Stimulated activated CD4-positive, alpha-beta T cell treated with anti-CD3 and anti-CD28 coated beads, Interleukin-1b, Interleukin-23, amount 100 ng/mL, for 48 hours (primary cell): Measurements from ENCODE around the gene SNX6.
"Not testable (repeated sequence)": the region's sequence is repeated elsewhere in the genome, so short reads cannot be mapped to it uniquely, and the experiment has no call there.

Experiments
- DNase-seq: peaks from one replicate; pipeline ENCODE4 v3.0.0-alpha.2; 2020

The SNX6 gene

DNA sequence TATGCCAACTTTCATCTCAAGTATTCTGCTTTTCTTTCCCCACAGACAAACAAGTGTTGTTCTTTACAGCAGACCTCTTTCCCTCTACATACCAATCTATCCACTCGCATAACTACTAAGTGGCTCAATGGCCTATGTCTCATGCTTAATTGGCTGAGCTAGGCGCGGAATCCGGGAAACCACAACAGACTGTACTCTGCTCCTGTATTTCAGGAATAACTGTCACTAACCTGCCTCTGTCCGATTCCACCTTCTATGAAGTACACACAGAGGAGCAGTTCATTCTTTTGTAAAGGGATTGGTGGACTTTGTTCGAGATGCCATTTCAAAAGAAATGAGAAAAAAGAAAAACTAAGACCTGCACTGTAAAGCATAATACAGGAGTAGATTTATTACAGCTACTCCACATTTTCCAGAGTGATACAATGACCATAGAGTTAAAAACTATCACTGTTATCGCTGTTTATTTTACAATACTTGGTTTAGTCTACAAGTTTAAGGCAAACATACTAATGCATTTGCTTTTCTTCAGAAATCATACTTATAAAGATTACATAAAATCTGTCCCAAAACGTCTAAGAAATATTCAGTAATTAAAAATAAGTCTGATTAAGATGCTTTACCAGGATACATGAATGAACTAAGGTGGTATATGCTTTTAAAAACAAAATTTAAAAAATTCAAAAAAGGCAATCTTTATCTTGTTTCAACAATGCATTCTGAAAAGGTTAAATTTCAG, 67.7 kb downstream of the SNX6 start:
- not testable (repeated sequence) for DNase-seq

DNA sequence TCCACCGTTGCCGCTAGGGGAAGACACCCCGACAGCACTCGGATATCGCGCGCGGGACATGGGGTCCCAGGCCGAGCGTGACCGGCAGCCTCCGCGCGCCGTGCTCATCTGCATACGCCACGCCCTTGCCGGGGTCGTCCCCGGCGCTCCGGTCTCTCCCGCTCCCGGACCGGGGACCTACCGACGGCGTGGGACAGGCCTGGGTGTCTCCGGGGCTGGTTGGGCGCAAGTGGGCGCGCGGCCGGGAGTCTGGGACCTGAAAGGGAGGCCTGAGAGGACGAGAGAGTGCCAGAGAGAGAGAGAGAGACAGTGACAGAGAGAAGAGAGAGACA, 73.5 kb downstream of the SNX6 start:
- DNase-seq, result not testable (repeated sequence)

DNA sequence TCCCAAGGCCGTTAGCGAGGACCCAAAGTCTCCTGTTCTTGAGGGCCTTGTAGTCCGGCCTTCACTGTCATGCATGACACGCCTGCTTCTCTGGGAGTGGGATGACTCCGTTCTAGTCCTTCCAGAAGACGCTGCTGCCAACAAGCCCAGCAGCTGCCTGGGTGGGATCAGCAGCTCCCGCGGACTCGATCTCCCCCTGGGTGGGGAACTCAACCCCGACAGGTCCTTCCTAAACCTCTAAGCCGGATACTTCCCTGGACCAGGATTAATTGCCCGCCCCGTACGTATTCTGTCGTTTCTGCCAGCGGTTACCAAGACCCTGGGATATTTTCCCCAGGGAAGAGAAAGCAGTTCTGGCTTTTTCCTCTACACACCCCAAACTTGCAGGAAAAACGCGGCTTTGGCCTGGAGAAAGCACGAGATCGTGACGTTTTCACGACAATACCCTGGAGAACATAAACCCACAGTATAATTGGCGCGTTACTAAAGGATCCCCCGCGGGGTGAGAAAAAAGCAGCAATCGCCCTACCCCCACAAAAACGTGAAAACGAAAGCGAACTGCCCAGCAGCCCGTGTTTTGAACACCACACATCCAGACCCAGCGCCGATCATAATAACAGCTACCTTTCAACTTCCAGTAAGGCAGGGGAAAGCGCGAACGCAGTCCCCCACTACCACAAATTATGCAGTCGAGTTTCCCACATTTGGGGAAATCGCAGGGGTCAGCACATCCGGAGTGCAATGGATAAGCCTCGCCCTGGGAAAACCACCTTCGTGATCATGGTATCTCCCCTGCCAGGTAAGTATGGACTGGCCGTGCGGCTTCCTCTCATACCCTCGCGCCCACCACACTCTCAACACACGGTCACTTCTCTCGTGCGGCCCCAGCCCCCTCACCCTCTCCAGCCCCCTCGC, 74.1 kb downstream of the SNX6 start:
- DNase-seq, result not testable (repeated sequence)

DNA sequence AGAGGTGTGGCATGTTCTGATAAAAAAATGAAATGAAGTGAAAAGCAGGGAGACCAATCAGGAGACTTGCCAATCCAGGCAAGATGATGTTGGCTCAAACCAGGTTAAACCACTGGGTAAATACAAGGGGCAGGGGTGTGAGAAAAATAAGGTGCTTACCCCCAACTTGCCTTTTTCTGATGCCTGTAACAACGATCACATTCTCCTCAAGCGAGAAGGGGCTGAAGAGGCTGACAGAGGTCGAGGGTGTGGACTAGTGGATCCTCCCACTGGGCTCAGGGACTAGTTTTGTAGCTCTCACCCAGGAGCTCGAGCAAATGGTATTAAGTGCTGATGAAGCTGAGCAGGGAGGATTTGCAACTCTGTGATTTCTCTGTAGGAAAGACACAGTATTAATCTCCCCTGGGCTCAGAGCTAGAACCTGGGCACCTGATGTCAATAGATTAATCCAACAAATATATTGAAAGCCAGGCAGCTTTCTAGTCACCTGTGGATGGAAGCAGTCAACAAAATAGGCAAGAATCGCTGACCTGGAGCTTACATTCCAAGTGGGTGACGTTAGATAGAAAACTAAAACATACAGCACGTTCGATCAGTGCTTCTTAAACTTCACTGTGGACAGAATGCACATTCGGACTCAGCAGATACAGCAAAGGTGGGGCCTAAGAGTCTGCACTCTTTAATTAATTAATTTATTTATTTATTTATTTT, 75.3 kb downstream of the SNX6 start:
- no peak for DNase-seq

DNA sequence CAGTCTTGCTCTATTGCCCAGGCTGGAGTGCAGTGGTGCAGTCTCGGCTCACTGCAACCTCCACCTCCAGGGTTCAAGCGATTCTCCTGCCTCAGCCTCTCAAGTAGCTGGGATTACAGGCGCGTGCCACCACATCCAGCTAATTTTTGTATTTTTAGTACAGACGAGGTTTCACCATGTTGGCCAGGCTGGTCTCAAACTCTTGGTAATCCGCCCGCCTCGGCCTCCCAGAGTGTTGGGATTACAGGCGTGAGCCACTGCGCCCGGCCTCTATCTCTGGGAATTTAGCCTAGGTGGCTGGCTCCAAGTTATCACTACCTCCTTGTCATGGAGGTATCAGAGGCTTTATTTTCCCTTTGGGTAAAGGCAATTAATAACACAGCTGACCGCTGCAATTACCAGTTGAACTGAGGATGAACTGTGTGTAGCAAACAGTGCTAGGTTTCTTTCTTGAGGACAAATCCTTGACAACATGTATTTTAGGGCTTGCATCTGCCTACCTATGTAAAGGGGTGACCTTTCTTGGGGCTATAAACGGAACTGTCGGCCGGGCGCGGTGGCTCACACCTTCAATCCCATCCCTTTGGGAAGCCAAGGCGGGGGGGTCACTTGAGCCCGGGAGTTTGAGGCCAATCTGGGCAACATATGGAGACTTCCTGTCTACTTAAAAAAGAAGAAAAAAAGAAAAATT, 80.5 kb downstream of the SNX6 start:
- DNase-seq, result not testable (repeated sequence)

DNA sequence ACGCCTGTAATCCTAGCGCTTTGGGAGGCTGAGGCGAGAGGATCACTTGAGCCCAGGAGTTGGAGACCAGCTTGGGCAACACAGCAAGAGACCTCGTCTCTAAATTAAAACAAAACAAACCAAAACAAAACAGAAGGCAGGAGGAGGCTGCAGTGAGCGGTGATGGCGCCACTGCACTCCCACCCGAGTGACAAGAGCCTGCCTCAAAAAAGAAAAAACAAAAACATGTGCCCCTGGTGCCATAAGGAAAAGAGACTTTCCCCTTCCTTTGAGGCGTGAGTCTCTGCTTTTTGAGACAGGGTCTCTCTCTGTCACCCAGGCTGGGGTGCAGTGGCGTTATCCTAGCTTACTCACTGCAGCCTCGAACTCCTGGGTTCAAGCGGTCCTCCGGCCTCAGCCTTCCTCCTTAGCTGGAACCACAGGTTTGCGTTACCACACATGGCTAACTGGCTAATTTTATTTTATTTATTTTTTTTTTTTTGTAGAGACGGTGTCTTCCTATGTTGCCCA, 81.4 kb downstream of the SNX6 start:
- no peak for DNase-seq

DNA sequence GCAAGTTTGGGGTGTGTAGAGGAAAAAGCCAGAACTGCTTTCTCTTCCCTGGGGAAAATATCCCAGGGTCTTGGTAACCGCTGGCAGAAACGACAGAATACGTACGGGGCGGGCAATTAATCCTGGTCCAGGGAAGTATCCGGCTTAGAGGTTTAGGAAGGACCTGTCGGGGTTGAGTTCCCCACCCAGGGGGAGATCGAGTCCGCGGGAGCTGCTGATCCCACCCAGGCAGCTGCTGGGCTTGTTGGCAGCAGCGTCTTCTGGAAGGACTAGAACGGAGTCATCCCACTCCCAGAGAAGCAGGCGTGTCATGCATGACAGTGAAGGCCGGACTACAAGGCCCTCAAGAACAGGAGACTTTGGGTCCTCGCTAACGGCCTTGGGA, 82.8 kb downstream of the SNX6 start:
- DNase-seq, result not testable (repeated sequence)

DNA sequence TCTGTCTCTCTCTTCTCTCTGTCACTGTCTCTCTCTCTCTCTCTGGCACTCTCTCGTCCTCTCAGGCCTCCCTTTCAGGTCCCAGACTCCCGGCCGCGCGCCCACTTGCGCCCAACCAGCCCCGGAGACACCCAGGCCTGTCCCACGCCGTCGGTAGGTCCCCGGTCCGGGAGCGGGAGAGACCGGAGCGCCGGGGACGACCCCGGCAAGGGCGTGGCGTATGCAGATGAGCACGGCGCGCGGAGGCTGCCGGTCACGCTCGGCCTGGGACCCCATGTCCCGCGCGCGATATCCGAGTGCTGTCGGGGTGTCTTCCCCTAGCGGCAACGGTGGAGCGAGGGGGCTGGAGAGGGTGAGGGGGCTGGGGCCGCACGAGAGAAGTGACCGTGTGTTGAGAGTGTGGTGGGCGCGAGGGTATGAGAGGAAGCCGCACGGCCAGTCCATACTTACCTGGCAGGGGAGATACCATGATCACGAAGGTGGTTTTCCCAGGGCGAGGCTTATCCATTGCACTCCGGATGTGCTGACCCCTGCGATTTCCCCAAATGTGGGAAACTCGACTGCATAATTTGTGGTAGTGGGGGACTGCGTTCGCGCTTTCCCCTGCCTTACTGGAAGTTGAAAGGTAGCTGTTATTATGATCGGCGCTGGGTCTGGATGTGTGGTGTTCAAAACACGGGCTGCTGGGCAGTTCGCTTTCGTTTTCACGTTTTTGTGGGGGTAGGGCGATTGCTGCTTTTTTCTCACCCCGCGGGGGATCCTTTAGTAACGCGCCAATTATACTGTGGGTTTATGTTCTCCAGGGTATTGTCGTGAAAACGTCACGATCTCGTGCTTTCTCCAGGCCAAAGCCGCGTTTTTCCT, 83.4 kb downstream of the SNX6 start:
- not testable (repeated sequence) for DNase-seq

DNA sequence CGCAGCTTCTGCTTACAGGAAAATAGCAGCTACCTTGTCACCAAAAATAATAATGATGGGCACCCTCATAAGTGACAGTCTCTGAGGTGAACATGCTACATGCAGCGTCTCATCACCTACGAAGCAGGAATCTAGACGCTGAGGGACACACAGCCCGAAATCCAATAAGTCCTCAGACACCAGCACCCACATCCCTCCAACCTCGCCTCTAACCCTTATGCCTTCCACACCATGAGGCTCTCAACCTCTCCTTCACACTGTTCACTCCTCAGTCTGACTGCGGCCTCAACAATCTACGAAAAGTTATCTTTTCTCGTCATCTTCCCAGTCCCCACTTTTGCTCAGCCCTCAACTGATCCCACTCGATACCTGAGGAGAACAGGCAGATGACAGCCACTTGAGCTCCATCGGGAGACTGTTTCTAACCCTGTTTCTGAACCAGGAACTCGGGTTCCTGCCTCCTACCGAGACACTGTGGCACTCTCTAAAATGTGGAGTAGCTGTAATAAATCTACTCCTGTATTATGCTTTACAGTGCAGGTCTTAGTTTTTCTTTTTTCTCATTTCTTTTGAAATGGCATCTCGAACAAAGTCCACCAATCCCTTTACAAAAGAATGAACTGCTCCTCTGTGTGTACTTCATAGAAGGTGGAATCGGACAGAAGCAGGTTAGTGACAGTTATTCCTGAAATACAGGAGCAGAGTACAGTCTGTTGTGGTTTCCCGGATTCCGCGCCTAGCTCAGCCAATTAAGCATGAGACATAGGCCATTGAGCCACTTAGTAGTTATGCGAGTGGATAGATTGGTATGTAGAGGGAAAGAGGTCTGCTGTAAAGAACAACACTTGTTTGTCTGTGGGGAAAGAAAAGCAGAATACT, 89.5 kb downstream of the SNX6 start:
- DNase-seq, result not testable (repeated sequence)

DNA sequence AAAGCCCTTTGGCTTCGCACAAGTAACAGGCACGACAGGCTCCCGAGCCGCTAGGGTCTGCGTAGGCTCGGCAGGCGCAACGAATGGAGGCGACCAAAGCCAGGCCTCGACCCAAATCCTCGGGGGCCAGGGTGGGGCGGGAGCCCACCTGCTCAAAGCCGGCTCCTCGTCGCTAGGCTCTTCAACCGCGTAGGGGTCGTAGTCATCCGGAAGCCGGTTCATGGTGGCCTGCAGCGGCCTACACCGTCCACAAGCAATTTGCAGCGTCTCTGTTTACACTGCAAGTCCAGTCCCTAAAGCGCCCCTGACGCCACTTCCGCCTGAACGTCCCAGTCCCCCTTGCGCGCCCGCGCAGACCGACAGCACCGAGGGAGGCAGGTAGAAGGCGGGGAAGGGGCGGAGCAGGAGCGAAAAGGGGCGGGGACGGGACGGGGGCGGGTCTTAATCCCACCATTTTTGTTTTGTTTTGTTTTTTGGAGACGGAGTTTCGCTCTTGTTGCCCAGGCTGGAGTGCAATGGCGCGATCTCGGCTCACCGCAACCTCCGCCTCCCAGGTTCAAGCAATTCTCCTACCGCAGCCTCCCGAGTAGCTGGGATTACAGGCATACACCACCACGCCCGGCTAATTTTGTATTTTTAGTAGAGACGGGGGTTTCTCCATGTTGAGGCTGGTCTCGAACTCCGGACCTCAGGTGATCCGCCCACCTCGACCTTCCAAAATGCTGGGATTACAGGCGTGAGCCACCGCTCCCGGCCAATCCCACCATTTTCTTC, 90.4 kb downstream of the SNX6 start, which contains the start of gene EAPP:
EAPP (minus strand) TSS at position 295 of the 774 bp plus-strand sequence; CDS start at position 222, 73 bp downstream.
- peak; percentile 97 for DNase-seq

DNA sequence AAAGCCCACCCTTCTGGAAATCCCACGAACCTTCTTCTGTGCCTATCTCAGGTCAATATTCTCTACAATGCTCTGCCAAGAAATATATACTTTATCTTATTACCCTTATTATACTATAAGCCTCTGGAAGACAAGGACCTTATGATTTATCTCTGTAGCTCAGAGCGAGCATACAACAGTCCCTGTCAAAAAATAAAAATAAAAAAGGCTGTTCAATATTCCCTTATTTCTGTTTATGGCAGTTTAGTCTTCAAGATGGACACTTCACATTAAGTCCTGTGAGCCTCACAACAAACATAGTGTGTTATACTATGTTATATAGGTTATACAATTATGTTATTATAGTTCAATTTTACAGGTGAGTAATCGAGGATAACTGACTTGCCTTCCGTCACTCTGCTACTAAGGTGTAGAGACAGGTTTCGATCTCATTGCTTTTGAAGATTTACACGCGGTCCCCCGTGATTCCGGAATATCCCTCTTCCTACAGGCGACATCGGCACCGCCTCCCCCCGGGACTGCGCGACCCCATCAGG, 91.0 kb downstream of the SNX6 start:
- no peak for DNase-seq

DNA sequence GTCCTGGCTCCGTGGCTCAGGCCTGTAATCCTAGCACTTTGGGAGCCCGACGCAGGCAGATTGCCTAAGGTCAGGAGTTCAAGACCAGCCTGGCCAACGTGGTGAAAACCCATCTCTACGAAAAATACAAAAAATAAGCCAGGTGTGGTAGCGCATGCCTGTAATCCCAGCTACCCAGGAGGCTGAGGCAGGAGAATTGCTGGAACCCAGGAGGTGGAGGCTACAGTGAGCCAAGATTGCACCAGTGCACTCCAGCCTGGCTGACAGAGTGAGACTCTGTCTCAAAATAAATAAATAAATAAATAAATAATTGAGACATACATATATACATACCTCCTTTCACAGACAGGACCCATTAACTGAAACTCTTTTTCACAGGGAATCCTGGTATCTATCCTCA, 91.9 kb downstream of the SNX6 start:
- not testable (repeated sequence) for DNase-seq

DNA sequence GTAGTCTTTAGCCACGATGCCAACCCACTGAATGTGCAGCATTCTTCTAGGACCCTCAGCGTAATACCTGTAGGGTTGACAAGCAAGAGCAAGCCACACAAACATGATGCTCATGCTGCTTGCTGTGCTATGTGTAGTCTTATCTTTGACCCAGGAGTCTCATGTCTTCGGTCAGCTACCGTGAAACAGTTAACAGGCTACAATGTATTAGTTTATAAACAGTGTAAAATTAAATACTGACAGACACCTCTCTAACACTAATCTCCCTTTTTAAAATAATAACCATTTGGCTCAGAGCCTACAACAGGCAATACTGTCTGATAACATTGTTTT, 92.3 kb downstream of the SNX6 start:
- DNase-seq, result no peak

DNA sequence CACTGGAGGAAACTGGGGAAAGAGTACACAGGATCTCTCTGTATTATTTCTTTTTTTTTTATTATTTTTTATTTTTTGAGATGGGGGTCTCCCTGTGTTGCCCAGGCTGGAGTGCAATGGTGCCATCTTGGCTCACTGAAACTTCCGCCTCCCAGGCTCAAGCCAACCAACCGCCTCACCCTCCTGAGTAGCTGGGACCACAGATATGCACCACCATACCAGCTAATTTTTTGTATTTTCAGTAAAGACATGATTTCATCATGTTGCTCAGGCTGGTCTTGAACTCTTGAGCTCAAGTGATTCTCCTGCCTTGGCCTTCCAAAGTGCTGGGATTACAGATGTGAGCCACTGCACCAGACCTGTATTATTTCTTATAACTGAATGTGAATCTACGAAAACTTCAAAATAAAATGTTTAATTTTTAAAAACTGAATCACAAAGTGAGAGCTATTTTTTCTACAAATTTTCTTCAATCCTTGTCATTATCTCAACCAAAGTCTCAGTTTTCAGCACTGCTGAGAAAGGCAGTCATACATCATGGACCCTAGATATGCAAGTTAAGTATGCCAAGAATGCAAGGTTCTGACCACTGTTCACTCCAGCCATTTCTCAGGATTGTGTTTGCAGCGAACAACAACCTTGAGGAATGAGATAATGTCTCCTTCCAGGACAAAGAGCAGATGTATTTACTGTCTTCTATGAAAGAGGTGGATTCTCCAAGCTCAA, 92.8 kb downstream of the SNX6 start:
- no peak for DNase-seq

DNA sequence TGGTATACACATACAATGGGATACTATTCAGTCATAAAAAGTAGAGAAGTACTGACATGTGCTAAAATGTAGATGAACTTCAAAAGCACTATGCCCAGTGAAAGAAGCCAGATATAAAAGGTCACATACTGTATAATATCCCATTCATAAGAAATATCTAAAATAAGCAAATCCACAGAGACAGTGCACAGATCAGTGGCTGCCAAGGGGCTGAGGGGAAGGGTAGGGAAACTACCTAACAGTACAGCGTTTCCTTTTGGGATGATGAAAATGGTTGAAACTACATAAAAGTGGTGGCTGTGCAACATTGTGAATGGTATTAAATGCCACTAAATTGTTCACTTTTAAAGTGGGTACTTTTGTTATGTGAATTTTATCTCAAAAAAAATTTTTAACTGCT, 102.4 kb downstream of the SNX6 start:
- no peak for DNase-seq

DNA sequence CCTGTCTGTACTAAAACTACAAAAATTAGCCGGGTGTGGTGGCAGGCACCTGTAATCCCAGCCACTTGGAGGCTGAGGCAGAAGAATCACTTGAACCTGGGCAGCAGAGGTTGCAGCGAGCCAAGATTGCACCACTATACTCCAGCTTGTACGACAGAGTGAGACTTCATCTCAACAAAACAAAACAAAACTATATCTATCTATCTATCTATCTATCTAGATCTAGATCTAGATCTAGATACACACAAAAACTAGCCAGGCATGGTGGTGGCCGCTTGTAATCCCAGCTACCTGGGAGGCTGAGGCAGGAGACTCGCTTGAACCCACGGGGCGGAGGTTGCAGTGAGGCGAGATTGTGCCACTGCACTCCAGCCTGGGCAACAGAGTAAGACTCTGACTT, 105.7 kb downstream of the SNX6 start:
- not testable (repeated sequence) for DNase-seq

DNA sequence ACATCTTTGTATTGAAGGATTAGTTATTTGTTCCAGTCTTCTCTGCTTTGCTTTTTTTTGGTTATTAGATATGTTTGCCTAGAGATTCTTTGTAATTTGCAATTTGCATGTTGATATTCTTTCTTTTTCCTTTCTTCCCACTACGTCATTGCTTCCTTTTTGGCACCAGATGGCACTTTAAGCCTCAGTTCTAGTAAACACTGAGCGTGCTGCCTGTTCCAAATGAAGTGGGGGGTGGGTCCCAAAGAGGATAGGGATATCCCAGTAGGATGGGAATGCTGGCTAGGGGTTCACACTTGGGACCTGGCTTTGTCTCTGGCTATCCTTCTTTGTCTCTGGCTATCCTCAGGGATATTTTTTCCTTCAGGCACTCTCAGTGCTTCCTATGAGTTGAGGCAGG, 107.5 kb downstream of the SNX6 start:
- no peak for DNase-seq

DNA sequence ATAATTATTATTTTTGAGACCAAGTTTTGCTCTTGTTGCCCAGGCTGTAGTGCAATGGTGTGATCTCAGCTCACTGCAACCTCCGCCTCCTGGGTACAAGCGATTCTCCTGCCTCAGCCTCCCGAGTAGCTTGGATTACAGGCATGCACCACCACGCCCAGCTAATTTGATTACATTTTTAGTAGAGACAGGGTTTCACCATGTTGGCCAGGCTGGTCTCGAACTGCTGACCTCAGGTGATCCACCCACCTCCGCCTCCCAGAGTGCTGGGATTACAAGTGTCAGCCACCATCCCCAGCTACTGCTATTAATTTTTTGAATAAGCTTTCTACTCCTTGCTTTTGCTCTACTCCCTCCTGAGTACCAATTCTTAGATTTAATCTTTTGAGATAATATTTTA, 108.9 kb downstream of the SNX6 start:
- not testable (repeated sequence) for DNase-seq
